Activated naive CD4-positive, alpha-beta T cell treated with anti-CD3 and anti-CD28 coated beads for 36 hours (primary cell): Measurements from ENCODE around the gene SPINT2. TPM values are rescaled to one million over a fixed set of nuclear protein-coding genes. Genes with fewer than 3 reads are reported as not detected.

Experiments
- CTCF ChIA-PET: fragments of 350-600 bp; sonication (Branson Sonifier 250); formaldehyde crosslinking; loops from one replicate; lab custom pipeline; 2021; ENCODE audit warnings: antibody characterized with exemption; lab: Charles Lee
- DNase-seq: peaks from one replicate; pipeline ENCODE4 v3.0.0-alpha.2; 2020
- H3K27ac Mint-ChIP-seq: one replicate; pipeline ENCODE4 v1.8.0; 2021; ENCODE audit warnings: mild to moderate bottlenecking, mixed read lengths
- H3K27me3 Mint-ChIP-seq: one replicate; pipeline ENCODE4 v1.8.0; 2021; ENCODE audit warnings: low read depth, mixed read lengths
- H3K36me3 Mint-ChIP-seq: one replicate; pipeline ENCODE4 v1.8.0; 2021; ENCODE audit warnings: low read depth, mixed read lengths
- H3K4me1 Mint-ChIP-seq: one replicate; pipeline ENCODE4 v1.8.0; 2021; ENCODE audit warnings: low read depth, mixed read lengths
- H3K4me3 Mint-ChIP-seq: one replicate; pipeline ENCODE4 v1.8.0; 2021; ENCODE audit warnings: mild to moderate bottlenecking, moderate library complexity, mixed read lengths
- H3K9me3 Mint-ChIP-seq: one replicate; pipeline ENCODE4 v1.8.0; 2021; ENCODE audit warnings: mixed read lengths
- intact Hi-C: fragments of 100-400 bp; cut with micrococcal nuclease; formaldehyde crosslinking; loops from one replicate; pipeline ENCODE4 v1.15.1; 2023
- total RNA-seq, 2 experiments: library from RNA; stranded (reverse); gene quantifications; one replicate each; pipeline ENCODE4 v1.2.3, GENCODE V29; 2021

The SPINT2 gene
- total RNA-seq, 2 experiments from 2014 or later: 35.3 to 36.5 TPM

DNA sequence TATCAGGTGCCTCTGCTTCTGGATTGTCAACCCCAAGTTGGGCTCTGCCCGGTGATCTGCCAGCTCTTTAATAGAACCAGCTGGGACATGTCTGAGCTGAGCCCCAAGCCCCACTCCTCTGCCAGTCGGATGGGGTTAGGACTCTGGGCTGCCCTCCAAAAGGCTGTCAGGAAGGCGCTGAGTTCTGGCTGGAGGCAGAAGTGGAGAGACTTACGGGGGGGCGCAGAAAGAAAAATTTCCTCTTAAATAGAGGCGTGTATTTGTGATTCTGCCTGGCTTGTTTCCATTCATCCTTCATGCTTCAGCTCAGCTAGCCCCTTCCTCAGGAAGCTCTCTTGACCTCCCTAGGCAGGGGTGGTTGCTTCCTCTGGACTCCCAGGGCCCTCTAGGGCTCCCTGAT is 54.3 kb downstream of the SPINT2 start:
- H3K36me3 Mint-ChIP-seq: no peaks in the 10 kb centered on the region
- H3K4me3 Mint-ChIP-seq: peak overlapping the region; percentile 81
- CTCF ChIA-PET: interaction anchor here (0.5 to 1.6 kb wide), 6 partner anchors 74 to 416 kb away, joined by 3 to 5 read pairs (median 3); partner anchors contain the start of gene FAM98C
- DNase-seq: no peak
- intact Hi-C loops: loop anchor here (5.0 to 10.0 kb wide), 6 partner anchors 76 to 1004 kb away; partner anchors contain the start of genes ECH1, EIF3K, MAP4K1 and SIPA1L3
- no peaks in the 10 kb centered on the region for H3K9me3 Mint-ChIP-seq
- H3K27me3 Mint-ChIP-seq: no peaks in the 10 kb centered on the region
- H3K27ac Mint-ChIP-seq: peak overlapping the region; percentile 36
- peaks cover 49% of the 10 kb centered on the region for H3K4me1 Mint-ChIP-seq

DNA sequence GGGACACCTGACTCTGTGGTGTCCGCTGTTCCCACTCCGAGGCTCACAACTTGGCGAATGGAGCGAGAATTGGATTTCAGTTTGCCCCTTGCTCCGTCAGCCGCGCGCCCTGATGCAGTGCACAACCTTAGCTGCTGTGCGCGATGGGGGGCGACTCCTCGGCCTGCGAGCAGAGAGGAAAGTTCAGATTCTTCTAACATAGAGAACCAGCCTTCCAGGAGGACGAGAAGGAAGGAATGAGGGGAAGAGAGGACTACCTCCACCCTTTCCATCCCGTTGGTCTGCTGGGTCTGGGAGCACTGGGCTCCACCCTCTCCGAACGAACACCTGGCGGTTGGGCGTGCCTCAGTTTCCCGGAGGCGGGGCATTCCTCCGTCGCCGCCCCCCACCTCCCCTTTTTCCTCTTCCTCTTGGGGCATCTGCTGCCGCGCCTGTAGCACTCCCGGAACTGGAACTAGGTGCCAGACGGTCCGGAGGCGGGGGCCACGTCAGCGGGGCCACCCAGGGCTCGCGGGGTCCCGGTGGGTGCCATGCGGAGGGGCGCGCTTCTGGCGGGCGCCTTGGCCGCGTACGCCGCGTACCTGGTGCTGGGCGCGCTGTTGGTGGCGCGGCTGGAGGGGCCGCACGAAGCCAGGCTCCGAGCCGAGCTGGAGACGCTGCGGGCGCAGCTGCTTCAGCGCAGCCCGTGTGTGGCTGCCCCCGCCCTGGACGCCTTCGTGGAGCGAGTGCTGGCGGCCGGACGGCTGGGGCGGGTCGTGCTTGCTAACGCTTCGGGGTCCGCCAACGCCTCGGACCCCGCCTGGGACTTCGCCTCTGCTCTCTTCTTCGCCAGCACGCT is 55.3 kb downstream of the SPINT2 start, which contains the start of gene KCNK6:
Gene KCNK6 (plus strand): TSS at position 425 of the 838 bp plus-strand sequence. CDS start 106 bp downstream, at position 531.
- H3K27ac Mint-ChIP-seq: peak within 1 kb of the TSS; percentile 36
- intact Hi-C loops: loop anchor here (5.0 to 10.0 kb wide), 6 partner anchors 77 to 1005 kb away; partner anchors contain the start of genes ECH1, EIF3K, MAP4K1 and SIPA1L3
- H3K27me3 Mint-ChIP-seq: no peaks in the 10 kb centered on the region
- CTCF ChIA-PET: interaction anchor here (1.0 to 1.6 kb wide), 3 partner anchors 75 to 417 kb away, joined by 3 to 5 read pairs (median 3); partner anchors contain the start of gene FAM98C
- H3K9me3 Mint-ChIP-seq: no peaks in the 10 kb centered on the region
- peaks cover 3% of the 10 kb centered on the region for H3K36me3 Mint-ChIP-seq
- H3K4me3 Mint-ChIP-seq: peak within 1 kb of the TSS; percentile 81
- DNase-seq: peak; percentile 55
- peaks cover 46% of the 10 kb centered on the region for H3K4me1 Mint-ChIP-seq

DNA sequence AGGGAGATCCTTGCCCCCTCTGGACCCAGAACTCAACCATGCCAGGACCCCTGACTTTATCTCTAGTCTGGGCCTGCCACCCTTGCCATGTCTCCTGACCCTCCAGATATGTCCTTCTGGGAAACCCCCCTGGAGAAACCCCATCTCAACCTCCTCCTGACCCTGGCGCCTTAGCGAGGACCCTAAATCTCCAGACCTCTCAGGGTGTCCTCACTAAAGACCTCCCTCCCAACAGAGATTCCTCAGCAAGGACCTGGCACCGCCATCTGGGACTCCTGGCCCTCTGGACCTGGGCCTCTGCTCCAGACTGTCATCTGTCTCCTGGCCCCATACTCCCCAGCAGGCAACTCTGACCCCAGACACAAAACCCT is 56.6 kb downstream of the SPINT2 start:
- H3K36me3 Mint-ChIP-seq: peaks cover 7% of the 10 kb centered on the region
- no peaks in the 10 kb centered on the region for H3K9me3 Mint-ChIP-seq
- H3K4me3 Mint-ChIP-seq: peak overlapping the region; percentile 81
- no peaks in the 10 kb centered on the region for H3K27me3 Mint-ChIP-seq
- intact Hi-C loops: no loop called here
- peaks cover 41% of the 10 kb centered on the region for H3K4me1 Mint-ChIP-seq
- no peak for DNase-seq
- no peak overlapping the region for H3K27ac Mint-ChIP-seq
- CTCF ChIA-PET: interaction anchor here (0.7 kb wide), 3 partner anchors 11 to 82 kb away, joined by 3 to 4 read pairs (median 3); no protein-coding TSS in a partner anchor

DNA sequence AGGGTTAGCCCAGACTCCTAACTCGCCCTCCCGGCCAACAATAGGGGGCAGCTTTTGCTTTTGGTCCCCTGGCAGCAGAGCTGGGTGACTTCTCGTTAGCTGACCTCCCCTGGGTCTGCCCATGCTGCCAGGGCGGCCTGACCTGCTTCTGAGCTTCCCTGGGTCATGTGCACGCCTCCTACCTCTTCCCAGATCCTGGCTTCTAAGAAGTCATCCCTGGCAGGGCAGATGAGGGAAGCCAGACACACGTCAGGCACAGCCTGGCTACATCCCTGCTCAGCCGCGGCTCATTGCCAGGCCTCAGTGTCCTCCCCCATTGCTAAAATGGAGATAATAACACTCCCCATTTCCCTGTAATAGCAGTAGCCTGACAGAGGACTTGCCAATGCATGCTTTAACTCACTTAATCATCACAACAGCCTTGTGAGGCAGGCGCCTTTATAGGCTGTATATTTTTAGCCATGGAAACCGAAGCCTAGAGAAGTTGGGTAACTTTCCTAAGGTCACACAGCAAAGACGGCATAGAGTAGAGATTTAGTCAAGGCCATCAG is 57.3 kb downstream of the SPINT2 start:
- H3K4me1 Mint-ChIP-seq: peaks cover 37% of the 10 kb centered on the region
- no peak overlapping the region for H3K4me3 Mint-ChIP-seq
- H3K27me3 Mint-ChIP-seq: no peaks in the 10 kb centered on the region
- H3K27ac Mint-ChIP-seq: no peak overlapping the region
- no peak for DNase-seq
- CTCF ChIA-PET: no interaction called here
- intact Hi-C loops: no loop called here
- no peaks in the 10 kb centered on the region for H3K9me3 Mint-ChIP-seq
- peaks cover 7% of the 10 kb centered on the region for H3K36me3 Mint-ChIP-seq

DNA sequence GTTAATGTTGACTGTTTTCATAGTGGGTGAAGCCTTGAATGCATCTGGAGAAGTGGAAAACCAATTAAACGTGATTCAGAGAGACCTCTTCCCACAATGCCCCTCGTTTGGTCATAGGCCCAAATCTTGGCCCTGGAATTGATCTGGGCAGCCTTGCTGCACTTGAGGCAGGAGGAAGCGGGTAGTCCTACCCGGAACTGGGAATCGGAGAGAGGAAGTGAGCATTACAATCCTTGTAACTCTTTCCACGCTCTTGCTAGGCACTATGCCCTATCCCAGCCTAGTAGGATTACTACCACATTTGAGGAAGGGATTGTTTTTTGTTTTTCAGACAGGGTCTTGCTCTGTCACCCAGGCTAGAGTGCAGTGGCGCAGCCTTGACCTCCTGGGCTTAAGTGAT is 58.9 kb downstream of the SPINT2 start:
- Mint-ChIP-seq H3K27ac (no peak overlapping the region), H3K9me3 (no peaks in the 10 kb centered on the region), H3K36me3 (peaks cover 12% of the 10 kb centered on the region), H3K27me3 (no peaks in the 10 kb centered on the region), H3K4me3 (no peak overlapping the region), H3K4me1 (peaks cover 26% of the 10 kb centered on the region)
- CTCF ChIA-PET: no interaction called here
- intact Hi-C loops: no loop called here
- no peak for DNase-seq

DNA sequence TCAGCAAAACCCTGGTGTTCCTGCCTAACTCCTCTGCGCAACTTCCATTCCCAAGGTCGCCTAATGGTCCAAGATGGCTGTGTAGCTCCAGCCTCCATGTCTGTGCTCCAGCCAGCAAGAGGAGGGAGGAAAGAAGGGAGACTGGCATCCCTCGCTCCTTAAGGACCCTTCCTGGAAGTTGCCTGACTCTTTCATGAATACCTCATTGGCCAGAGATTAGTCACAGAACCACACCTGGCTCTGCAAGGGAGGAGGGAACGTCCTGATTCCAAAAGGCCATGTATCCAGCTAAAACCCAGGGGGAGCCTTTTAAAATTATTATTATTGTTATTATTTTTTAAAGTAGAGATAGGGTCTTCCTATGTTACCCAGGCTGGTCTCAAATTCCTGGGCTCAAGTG is 60.1 kb downstream of the SPINT2 start:
- Mint-ChIP-seq H3K9me3 (no peaks in the 10 kb centered on the region), H3K27ac (no peak overlapping the region), H3K27me3 (no peaks in the 10 kb centered on the region), H3K36me3 (peaks cover 13% of the 10 kb centered on the region), H3K4me1 (peaks cover 14% of the 10 kb centered on the region), H3K4me3 (no peak overlapping the region)
- intact Hi-C loops: no loop called here
- no peak for DNase-seq
- CTCF ChIA-PET: no interaction called here

DNA sequence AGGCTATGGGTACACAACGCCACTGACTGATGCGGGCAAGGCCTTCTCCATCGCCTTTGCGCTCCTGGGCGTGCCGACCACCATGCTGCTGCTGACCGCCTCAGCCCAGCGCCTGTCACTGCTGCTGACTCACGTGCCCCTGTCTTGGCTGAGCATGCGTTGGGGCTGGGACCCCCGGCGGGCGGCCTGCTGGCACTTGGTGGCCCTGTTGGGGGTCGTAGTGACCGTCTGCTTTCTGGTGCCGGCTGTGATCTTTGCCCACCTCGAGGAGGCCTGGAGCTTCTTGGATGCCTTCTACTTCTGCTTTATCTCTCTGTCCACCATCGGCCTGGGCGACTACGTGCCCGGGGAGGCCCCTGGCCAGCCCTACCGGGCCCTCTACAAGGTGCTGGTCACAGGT is 62.2 kb downstream of the SPINT2 start:
- Mint-ChIP-seq H3K4me1 (peaks cover 1% of the 10 kb centered on the region), H3K9me3 (no peaks in the 10 kb centered on the region), H3K27me3 (no peaks in the 10 kb centered on the region), H3K36me3 (peaks cover 15% of the 10 kb centered on the region), H3K4me3 (no peak overlapping the region), H3K27ac (no peak overlapping the region)
- intact Hi-C loops: no loop called here
- CTCF ChIA-PET: no interaction called here
- no peak for DNase-seq

DNA sequence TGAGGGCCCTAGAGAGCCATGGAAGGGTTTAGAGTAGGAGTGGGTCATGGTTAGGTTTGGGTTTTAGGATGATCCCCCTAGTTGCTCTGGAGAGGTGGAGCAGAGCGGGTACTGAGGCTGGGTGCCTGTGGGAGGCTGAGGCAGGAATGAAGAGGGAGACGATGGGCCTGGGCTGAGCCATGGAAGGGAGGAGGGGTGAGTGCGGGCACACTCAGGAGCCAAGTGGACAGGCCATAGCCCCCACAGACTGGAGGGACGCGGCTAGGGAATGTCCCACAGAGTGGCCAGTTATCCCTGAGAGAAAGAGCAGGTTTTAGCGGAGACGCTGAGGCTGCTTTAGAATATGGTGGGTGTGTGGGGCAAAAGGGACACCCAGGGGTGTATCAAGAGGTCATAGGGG is 65.3 kb downstream of the SPINT2 start:
- DNase-seq: no peak
- no peak overlapping the region for H3K27ac Mint-ChIP-seq
- no peaks in the 10 kb centered on the region for H3K4me1 Mint-ChIP-seq
- no peaks in the 10 kb centered on the region for H3K27me3 Mint-ChIP-seq
- CTCF ChIA-PET: interaction anchor here (0.6 kb wide), 2 partner anchors 21 to 46 kb away, joined by 3 read pairs; no protein-coding TSS in a partner anchor
- peaks cover 12% of the 10 kb centered on the region for H3K36me3 Mint-ChIP-seq
- intact Hi-C loops: no loop called here
- no peaks in the 10 kb centered on the region for H3K9me3 Mint-ChIP-seq
- H3K4me3 Mint-ChIP-seq: no peak overlapping the region

DNA sequence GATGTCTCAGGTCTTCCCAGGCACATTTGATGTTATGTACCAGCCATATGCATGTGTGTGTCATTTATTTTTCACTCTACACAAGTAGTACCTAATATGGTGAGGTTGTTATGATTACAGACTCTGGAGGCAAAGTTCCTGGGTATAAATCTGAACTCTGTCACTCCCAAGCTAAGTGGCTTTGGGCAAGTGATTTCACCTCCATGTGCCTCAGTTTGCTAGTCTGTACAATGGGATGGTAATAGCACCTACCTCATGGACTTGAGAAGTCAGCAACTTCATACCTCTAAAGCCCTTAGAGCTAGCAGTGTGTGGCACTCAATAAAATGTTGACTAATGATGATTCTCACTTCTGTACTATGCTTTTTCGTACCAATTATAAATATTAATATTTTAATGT is 67.4 kb downstream of the SPINT2 start:
- peaks cover 8% of the 10 kb centered on the region for H3K36me3 Mint-ChIP-seq
- no peaks in the 10 kb centered on the region for H3K4me1 Mint-ChIP-seq
- H3K4me3 Mint-ChIP-seq: no peak overlapping the region
- DNase-seq: no peak
- CTCF ChIA-PET: interaction anchor here (2.0 kb wide), 1 partner anchor 88 kb away, joined by 7 read pairs; no protein-coding TSS in a partner anchor
- no peaks in the 10 kb centered on the region for H3K27me3 Mint-ChIP-seq
- H3K27ac Mint-ChIP-seq: no peak overlapping the region
- H3K9me3 Mint-ChIP-seq: no peaks in the 10 kb centered on the region
- intact Hi-C loops: no loop called here

DNA sequence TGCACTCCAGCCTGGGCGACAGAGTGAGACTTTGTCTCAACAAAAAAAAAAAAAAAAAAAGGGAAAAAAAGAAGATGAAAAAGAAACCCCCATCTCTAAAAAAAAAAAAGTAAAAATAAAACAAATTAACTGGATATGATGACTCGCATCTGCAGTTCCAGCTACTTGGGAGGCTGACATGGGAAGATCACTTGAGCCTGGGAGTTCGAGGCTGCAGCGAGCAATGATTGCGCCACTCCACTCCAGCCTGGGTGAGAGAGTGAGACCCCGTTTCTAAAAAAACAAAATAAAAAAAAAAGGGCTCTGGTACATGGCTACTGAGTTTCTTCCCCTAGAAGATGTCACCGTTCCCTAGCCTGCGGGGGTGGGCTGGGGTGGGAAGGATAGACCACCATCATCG is 68.9 kb downstream of the SPINT2 start:
- no peaks in the 10 kb centered on the region for H3K9me3 Mint-ChIP-seq
- H3K4me1 Mint-ChIP-seq: peaks cover 7% of the 10 kb centered on the region
- no peak overlapping the region for H3K4me3 Mint-ChIP-seq
- no peak overlapping the region for H3K27ac Mint-ChIP-seq
- intact Hi-C loops: no loop called here
- DNase-seq: no peak
- H3K36me3 Mint-ChIP-seq: peaks cover 3% of the 10 kb centered on the region
- H3K27me3 Mint-ChIP-seq: no peaks in the 10 kb centered on the region
- CTCF ChIA-PET: interaction anchor here (0.7 to 2.0 kb wide), 3 partner anchors 191 to 430 kb away, joined by 3 to 20 read pairs (median 4); no protein-coding TSS in a partner anchor

DNA sequence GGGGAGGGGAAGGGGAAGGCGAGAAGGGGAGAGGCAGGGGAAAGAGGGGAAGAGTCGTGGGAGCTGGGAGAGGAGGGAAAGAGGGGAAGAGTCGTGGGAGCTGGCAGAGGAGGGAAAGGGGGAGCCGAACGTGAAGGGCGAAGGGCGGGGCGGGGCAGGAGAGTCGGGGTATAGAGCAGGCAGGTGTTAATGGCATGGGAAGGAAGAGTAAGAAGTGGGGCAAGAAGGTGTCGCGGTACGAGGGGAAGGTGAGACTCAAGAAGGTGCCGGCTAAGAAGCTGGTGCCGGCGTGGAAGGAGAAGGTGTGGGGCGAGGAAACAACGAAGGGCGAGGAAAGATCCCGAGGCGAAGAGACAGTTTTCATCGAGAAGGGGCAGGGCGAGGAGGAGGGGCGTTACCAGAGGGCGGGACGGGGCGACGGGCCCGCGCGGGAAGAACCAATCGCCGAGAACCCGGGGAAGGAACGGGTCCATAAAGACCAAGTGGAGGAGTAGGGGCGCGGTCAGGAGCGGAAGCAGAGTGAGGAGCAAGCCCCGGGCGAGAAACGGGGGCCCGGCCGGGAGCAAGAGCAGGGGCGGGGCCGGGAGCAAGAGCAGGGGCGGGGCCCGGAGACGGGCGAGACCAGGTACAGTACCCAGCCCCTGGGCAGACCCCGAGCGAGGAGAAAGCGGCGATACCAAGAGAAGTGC is 71.7 kb downstream of the SPINT2 start:
- Mint-ChIP-seq H3K27ac (peak overlapping the region; percentile 96), H3K27me3 (no peaks in the 10 kb centered on the region), H3K4me3 (peak overlapping the region; percentile 96), H3K9me3 (no peaks in the 10 kb centered on the region), H3K36me3 (no peaks in the 10 kb centered on the region), H3K4me1 (peaks cover 14% of the 10 kb centered on the region)
- CTCF ChIA-PET: interaction anchor here (0.7 to 2.6 kb wide), 8 partner anchors 34 to 111 kb away, joined by 3 to 31 read pairs (median 7); partner anchors contain the start of gene PSMD8
- intact Hi-C loops: loop anchor here (1.0 to 5.0 kb wide), 16 partner anchors 20 to 1119 kb away; partner anchors contain the start of genes EIF3K, MRPS12, NFKBIB and PSMD8
- DNase-seq: peak; percentile 98
